Measurements from ENCODE around the gene SLC13A4.

- no peak for TF ChIP-seq CTCF (IDR thresholded peaks at IDR 0.05)
- TF ChIP-seq POLR2A (IDR thresholded peaks at IDR 0.05), result no peak
Observed at GRCh38 chr7:135756191-135756590, 28.2 kb upstream of the SLC13A4 start.

Data from uterus (tissue), 2 donors.